HepG2 (cell line): ENCODE data around the gene INPP4B. TPM values are rescaled to one million over a fixed set of nuclear protein-coding genes. Genes with fewer than 3 reads are reported as not detected.

Source experiments
- ATAC-seq: fragments of 200-7000 bp; cut with Tn5 transposase; 3 replicates; pipeline ENCODE4 v1.9.1; 2020; ENCODE audit warnings: mild to moderate bottlenecking, moderate library complexity
- BruUV-seq: library from RNA; stranded (reverse); fragments of 400-500 nt; replicated peaks from 2 replicates; lab custom pipeline; 2021; lab: Mats Ljungman, UMichigan
- CTCF ChIA-PET: fragments of 300-600 bp; formaldehyde crosslinking; extraction: SDS; loops from one replicate; lab custom pipeline; 2021; ENCODE audit warnings: low total read pairs, inconsistent platforms, low intra/inter-chr PET ratio; lab: Yijun Ruan, JAX
- POLR2A ChIA-PET: fragments of 350-600 bp; sonication (Branson Sonifier 250); formaldehyde crosslinking; loops from one replicate; lab custom pipeline; 2020; ENCODE audit warnings: antibody characterized with exemption, inconsistent platforms; lab: Yijun Ruan, JAX
- DNase-seq: peaks from one replicate; pipeline ENCODE4 v3.0.0-alpha.2; 2015; ENCODE audit warnings: low spot score
- FAIRE-seq: peaks from 3 replicates; lab custom pipeline; 2011; peaks lifted over from hg19 to GRCh38; lab: Jason Lieb, UNC
- H2AFZ ChIP-seq: one replicate; pipeline ENCODE4 v1.6.1; 2011; ENCODE audit warnings: low read length, inconsistent platforms
- H3K27ac ChIP-seq: fragments of 300-600 bp; 3 replicates; pipeline ENCODE4 v1.8.0; 2011; ENCODE audit warnings: mixed run types, mild to moderate bottlenecking, mixed read lengths, low read length, inconsistent platforms; ENCODE audit not compliant: insufficient read depth; ENCODE audit errors: extremely low read length
- H3K27me3 ChIP-seq, 2 experiments: fragments of 200-600 bp in 1 of 2; 2 replicates in 1 of 2; 3 replicates in 1 of 2; pipeline versions ENCODE4 v1.6.0 to v1.8.0; 2011; ENCODE audit warnings: low read length in 2 of 2, mild to moderate bottlenecking in 2 of 2, moderate library complexity in 2 of 2, inconsistent platforms in 1 of 2; ENCODE audit not compliant: insufficient read depth in 2 of 2, control insufficient read depth in 1 of 2
- H3K36me3 ChIP-seq, 2 experiments: fragments of 200-600 bp in 1 of 2; replicated peaks in 1 of 2; 2 replicates in 1 of 2; 3 replicates in 1 of 2; pipeline versions ENCODE4 v1.5.1 to v1.8.0; 2011; ENCODE audit warnings: low read length in 2 of 2, inconsistent platforms in 1 of 2; ENCODE audit not compliant: insufficient read depth in 2 of 2, control insufficient read depth in 1 of 2
- H3K4me1 ChIP-seq: 2 replicates; pipeline ENCODE4 v1.5.1; 2012; ENCODE audit warnings: low read length, inconsistent platforms; ENCODE audit not compliant: insufficient read depth
- H3K4me2 ChIP-seq: 2 replicates; pipeline ENCODE4 v1.6.0; 2011; ENCODE audit warnings: low read depth, low read length, inconsistent platforms
- H3K4me3 ChIP-seq, 3 experiments: fragments of 200-600 bp in 1 of 3; sonication (generic), shearing (Covaris generic) in 1 of 3; replicated peaks in 1 of 3; 2 replicates each; pipeline ENCODE4 v1.5.1; 2011 to 2016; ENCODE audit warnings: low read length in 3 of 3, inconsistent platforms in 2 of 3, low read depth in 2 of 3, mild to moderate bottlenecking in 2 of 3, control low read depth in 1 of 3, mixed read lengths in 1 of 3; ENCODE audit not compliant: insufficient read depth in 1 of 3
- H3K79me2 ChIP-seq: one replicate; pipeline ENCODE4 v1.6.1; 2011; ENCODE audit warnings: low read length, inconsistent platforms; ENCODE audit not compliant: insufficient read depth
- H3K9ac ChIP-seq: 2 replicates; pipeline ENCODE4 v1.6.0; 2011; ENCODE audit warnings: mild to moderate bottlenecking, low read depth, low read length, inconsistent platforms; ENCODE audit not compliant: insufficient read depth
- H3K9me3 ChIP-seq: 2 replicates; pipeline ENCODE4 v1.5.1; 2012; ENCODE audit warnings: mild to moderate bottlenecking, low read length
- H4K20me1 ChIP-seq: 2 replicates; pipeline ENCODE4 v1.6.0; 2011; ENCODE audit warnings: inconsistent platforms, mild to moderate bottlenecking, low read length, moderate library complexity; ENCODE audit not compliant: insufficient read depth
- ASH2L ChIP-seq: fragments of 300-600, 200-600 bp; sonication (generic); IDR thresholded peaks from 2 replicates; pipeline ENCODE4 v1.7.0; 2017; ENCODE audit warnings: low read depth, mild to moderate bottlenecking, moderate library complexity, mixed read lengths, low read length; ENCODE audit not compliant: insufficient read length
- FOXC1 ChIP-seq: sonication (generic); formaldehyde crosslinking; IDR thresholded peaks from 2 replicates; pipeline ENCODE4 v1.8.0; 2022; ENCODE audit warnings: mild to moderate bottlenecking, missing genetic modification reagents, borderline replicate concordance
- MTF2 ChIP-seq: sonication (generic); formaldehyde crosslinking; IDR thresholded peaks from 2 replicates; pipeline ENCODE4 v1.5.0; 2020; ENCODE audit warnings: missing genetic modification reagents, borderline replicate concordance
- NAIF1 ChIP-seq: sonication (generic); formaldehyde crosslinking; IDR thresholded peaks from 2 replicates; pipeline ENCODE4 v1.5.0; 2020; ENCODE audit warnings: mild to moderate bottlenecking, missing genetic modification reagents, borderline replicate concordance
- NCOR1 ChIP-seq: fragments of 200-600 bp; sonication (generic); IDR thresholded peaks from 2 replicates; pipeline ENCODE4 v1.7.0; 2017; ENCODE audit warnings: antibody characterized with exemption, low read length, borderline replicate concordance
- PRMT3 ChIP-seq: sonication (generic); formaldehyde crosslinking; IDR thresholded peaks from 2 replicates; pipeline ENCODE4 v1.8.1; 2022; ENCODE audit warnings: low read depth, mild to moderate bottlenecking, moderate library complexity, missing genetic modification reagents, borderline replicate concordance
- RFXANK ChIP-seq: IDR thresholded peaks from 2 replicates; pipeline ENCODE4 v1.6.1; 2016
- SMAD1 ChIP-seq: sonication (generic); formaldehyde crosslinking; IDR thresholded peaks from 2 replicates; pipeline ENCODE4 v1.4.0; 2020; ENCODE audit warnings: missing genetic modification reagents, low read depth, mild to moderate bottlenecking, borderline replicate concordance
- TBP ChIP-seq: sonication (generic); formaldehyde crosslinking; IDR thresholded peaks from 2 replicates; pipeline ENCODE4 v1.5.0; 2020; ENCODE audit warnings: missing genetic modification reagents
- ZKSCAN5 ChIP-seq: sonication (generic); formaldehyde crosslinking; IDR thresholded peaks from 2 replicates; pipeline ENCODE4 v1.5.1; 2020; ENCODE audit warnings: mild to moderate bottlenecking, missing genetic modification reagents
- ZNF430 ChIP-seq: sonication (generic); formaldehyde crosslinking; IDR thresholded peaks from 2 replicates; pipeline ENCODE4 v1.9.0; 2021; ENCODE audit warnings: mild to moderate bottlenecking, missing genetic modification reagents
- ZNF605 ChIP-seq: sonication (generic); formaldehyde crosslinking; IDR thresholded peaks from 2 replicates; pipeline ENCODE4 v1.8.0; 2022; ENCODE audit warnings: mild to moderate bottlenecking, missing genetic modification reagents
- in situ Hi-C: cut with HindIII; loops from 2 replicates; pipeline ENCODE4 v1.10.0; 2017; ENCODE audit warnings: low pct_unique_long_range_greater_than_20kb; ENCODE audit not compliant: extremely low pct_ligation_motif_present
- intact Hi-C: fragments of 100-400 bp; cut with micrococcal nuclease; formaldehyde crosslinking; loops from one replicate; pipeline ENCODE4 v1.10.0; 2022; ENCODE audit not compliant: unreplicated experiment
- polyA plus RNA-seq, 8 experiments: library from polyadenylated mRNA; depleted of rRNA in 3 of 8; stranded (reverse) in 7 of 8; unstranded in 1 of 8; fragments of >200 nt; fragmentation: Illumina TruSeq in 4 of 8; extraction: Trizol in 4 of 8; gene quantifications; 2 replicates each; pipeline versions ENCODE4 v1.2.1 to v1.2.3, GENCODE V29; 2011 to 2016; ENCODE audit warnings: low read depth in 4 of 8, missing spikeins in 1 of 8, mixed read lengths in 1 of 8; ENCODE audit not compliant: insufficient read depth in 1 of 8
- total RNA-seq, 5 experiments: library from RNA; depleted of rRNA; stranded (reverse); fragments of >200 nt; fragmentation: Illumina TruSeq; extraction: Trizol; gene quantifications; 2 replicates each; pipeline ENCODE4 v1.2.3, GENCODE V29; 2016; ENCODE audit warnings: low read depth in 1 of 5
- TF ChIP-seq, protein P1 (sequence below): sonication (generic); formaldehyde crosslinking; IDR thresholded peaks from 2 replicates; pipeline ENCODE4 v1.8.0; 2022; ENCODE audit warnings: mild to moderate bottlenecking, missing genetic modification reagents, borderline replicate concordance
- TF ChIP-seq, protein P2 (sequence below): sonication (generic); formaldehyde crosslinking; IDR thresholded peaks from 2 replicates; pipeline ENCODE4 v1.4.0; 2020; ENCODE audit warnings: missing genetic modification reagents
- TF ChIP-seq, protein P3 (sequence below): sonication (generic); formaldehyde crosslinking; IDR thresholded peaks from 2 replicates; pipeline ENCODE4 v1.5.0; 2020; ENCODE audit warnings: mild to moderate bottlenecking, missing genetic modification reagents

The INPP4B gene
- total and polyA plus RNA-seq, 2 of the 13 experiments (the other 11 are each of a cell fraction or from before 2014, with no cell fraction given), result not detected

DNA sequence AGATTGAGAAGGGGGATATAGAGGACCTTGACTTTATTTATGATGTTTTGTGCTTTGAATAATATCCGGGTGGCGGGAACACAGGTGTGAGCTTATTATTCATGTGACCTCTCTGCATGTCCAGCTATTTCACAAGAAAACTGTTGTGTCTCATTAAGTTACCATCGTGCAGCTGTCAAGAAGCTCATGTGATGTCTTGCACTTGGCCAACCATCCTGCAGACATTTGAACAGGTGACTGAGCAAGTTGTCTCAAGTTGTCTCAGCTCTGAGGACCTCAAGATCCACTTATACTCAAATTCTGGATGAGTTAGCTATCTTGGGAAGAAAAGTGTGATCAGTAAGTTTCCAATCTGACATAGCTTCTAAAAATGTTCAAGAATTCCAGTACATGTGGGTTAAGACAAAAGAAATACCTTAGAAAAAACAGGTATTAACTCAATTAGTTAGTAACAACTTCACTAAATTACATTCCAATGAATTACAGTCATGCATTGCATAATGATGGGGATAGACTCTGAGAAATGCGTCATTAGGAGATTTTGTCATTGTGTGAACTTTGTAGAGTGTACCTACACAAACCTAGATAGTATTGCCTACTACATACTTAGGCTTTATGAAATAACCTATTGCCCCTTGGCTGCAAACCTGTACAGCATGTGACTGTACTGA, 462.2 kb downstream of the INPP4B start (continued):
- TF ChIP-seq NCOR1 (no peak), ZKSCAN5 (no peak), NAIF1 (CRISPR knock-in tag) (no peak), ZNF430 (CRISPR knock-in tag) (no peak)

DNA sequence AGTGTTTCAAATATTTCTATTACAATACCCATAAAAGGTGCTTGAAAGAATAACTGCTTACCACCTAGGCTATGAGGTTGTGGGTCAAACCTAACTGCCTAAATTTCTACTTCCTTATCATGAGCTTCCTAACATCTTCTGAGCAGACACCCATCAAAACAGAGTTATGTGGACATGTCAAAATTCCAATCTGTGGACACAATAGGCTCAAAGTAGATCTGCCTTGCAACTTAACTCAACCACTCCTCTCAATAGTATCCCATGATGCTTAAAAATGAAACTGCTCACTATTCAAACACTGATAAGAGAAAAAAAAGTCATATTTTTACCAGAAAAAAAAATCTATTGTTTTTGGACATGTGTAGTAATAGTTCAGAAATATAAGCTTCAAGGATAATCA, 462.7 kb downstream of the INPP4B start:
- no peak overlapping the region for H3K27ac ChIP-seq
- H3K36me3 ChIP-seq, result no peaks in the 10 kb centered on the region
- H3K4me3 ChIP-seq, result no peak overlapping the region
- no TSS peak for BruUV-seq
- H3K4me1 ChIP-seq, result no peaks in the 10 kb centered on the region
- no peaks in the 10 kb centered on the region for H3K27me3 ChIP-seq
- intact Hi-C loops, result no loop called here
- DNase-seq (no peak), ATAC-seq (no peak), FAIRE-seq (no peak)
- TF ChIP-seq ASH2L (no peak), SMAD1 (CRISPR knock-in tag) (no peak), RFXANK (CRISPR knock-in tag) (no peak), MTF2 (CRISPR knock-in tag) (no peak), ZNF605 (CRISPR knock-in tag) (no peak), TBP (CRISPR knock-in tag) (no peak), PRMT3 (no peak), FOXC1 (CRISPR knock-in tag) (no peak)
- TF ChIP-seq, protein P1, sequence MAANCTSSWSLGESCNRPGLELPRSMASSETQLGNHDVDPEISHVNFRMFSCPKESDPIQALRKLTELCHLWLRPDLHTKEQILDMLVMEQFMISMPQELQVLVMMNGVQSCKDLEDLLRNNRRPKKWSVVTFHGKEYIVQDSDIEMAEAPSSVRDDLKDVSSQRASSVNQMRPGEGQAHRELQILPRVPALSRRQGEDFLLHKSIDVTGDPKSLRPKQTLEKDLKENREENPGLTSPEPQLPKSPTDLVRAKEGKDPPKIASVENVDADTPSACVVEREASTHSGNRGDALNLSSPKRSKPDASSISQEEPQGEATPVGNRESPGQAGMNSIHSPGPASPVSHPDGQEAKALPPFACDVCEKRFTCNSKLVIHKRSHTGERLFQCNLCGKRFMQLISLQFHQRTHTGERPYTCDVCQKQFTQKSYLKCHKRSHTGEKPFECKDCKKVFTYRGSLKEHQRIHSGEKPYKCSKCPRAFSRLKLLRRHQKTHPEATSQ, result no peak
- TF ChIP-seq, protein P2, sequence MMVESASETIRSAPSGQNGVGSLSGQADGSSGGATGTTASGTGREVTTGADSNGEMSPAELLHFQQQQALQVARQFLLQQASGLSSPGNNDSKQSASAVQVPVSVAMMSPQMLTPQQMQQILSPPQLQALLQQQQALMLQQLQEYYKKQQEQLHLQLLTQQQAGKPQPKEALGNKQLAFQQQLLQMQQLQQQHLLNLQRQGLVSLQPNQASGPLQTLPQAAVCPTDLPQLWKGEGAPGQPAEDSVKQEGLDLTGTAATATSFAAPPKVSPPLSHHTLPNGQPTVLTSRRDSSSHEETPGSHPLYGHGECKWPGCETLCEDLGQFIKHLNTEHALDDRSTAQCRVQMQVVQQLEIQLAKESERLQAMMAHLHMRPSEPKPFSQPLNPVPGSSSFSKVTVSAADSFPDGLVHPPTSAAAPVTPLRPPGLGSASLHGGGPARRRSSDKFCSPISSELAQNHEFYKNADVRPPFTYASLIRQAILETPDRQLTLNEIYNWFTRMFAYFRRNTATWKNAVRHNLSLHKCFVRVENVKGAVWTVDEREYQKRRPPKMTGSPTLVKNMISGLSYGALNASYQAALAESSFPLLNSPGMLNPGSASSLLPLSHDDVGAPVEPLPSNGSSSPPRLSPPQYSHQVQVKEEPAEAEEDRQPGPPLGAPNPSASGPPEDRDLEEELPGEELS (CRISPR knock-in tag), result no peak
- TF ChIP-seq, protein P3, sequence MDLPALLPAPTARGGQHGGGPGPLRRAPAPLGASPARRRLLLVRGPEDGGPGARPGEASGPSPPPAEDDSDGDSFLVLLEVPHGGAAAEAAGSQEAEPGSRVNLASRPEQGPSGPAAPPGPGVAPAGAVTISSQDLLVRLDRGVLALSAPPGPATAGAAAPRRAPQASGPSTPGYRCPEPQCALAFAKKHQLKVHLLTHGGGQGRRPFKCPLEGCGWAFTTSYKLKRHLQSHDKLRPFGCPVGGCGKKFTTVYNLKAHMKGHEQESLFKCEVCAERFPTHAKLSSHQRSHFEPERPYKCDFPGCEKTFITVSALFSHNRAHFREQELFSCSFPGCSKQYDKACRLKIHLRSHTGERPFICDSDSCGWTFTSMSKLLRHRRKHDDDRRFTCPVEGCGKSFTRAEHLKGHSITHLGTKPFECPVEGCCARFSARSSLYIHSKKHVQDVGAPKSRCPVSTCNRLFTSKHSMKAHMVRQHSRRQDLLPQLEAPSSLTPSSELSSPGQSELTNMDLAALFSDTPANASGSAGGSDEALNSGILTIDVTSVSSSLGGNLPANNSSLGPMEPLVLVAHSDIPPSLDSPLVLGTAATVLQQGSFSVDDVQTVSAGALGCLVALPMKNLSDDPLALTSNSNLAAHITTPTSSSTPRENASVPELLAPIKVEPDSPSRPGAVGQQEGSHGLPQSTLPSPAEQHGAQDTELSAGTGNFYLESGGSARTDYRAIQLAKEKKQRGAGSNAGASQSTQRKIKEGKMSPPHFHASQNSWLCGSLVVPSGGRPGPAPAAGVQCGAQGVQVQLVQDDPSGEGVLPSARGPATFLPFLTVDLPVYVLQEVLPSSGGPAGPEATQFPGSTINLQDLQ (CRISPR knock-in tag), result no peak
- H3K9me3 ChIP-seq, result no peaks in the 10 kb centered on the region
- no peaks in the 10 kb centered on the region for H3K79me2 ChIP-seq
- ChIA-PET CTCF (no interaction called here), POLR2A (no interaction called here)
- H2AFZ ChIP-seq, result no peak overlapping the region
- no peak overlapping the region for H3K9ac ChIP-seq
- in situ Hi-C loops, result no loop called here
- no peaks in the 10 kb centered on the region for H4K20me1 ChIP-seq
- no peak overlapping the region for H3K4me2 ChIP-seq
